Hepatocyte (in vitro differentiated cells): Measurements from ENCODE around the gene AKAP13. TPM values are rescaled to one million over a fixed set of nuclear protein-coding genes. Genes with fewer than 3 reads are reported as not detected.

Experiments
- DNase-seq: peaks from one replicate; pipeline ENCODE4 v3.0.0-alpha.2; 2016; ENCODE audit warnings: low spot score
- H2AFZ ChIP-seq: fragments of 200-600 bp; sonication (generic); 2 replicates; pipeline ENCODE4 v1.6.0; 2016; ENCODE audit warnings: antibody characterized with exemption, mild to moderate bottlenecking
- H3K27ac ChIP-seq: fragments of 200-600 bp; sonication (generic); 2 replicates; pipeline ENCODE4 v1.5.1; 2016; ENCODE audit warnings: mild to moderate bottlenecking
- H3K27me3 ChIP-seq: fragments of 200-600 bp; sonication (generic); 2 replicates; pipeline ENCODE4 v1.6.1; 2016
- H3K36me3 ChIP-seq: fragments of 200-600 bp; sonication (generic); replicated peaks from 2 replicates; pipeline ENCODE4 v1.5.1; 2016; ENCODE audit warnings: low read depth; ENCODE audit not compliant: insufficient read depth
- H3K4me1 ChIP-seq: fragments of 200-600 bp; sonication (generic); 2 replicates; pipeline ENCODE4 v1.5.1; 2016; ENCODE audit warnings: mild to moderate bottlenecking, moderate library complexity; ENCODE audit not compliant: insufficient read depth
- H3K4me2 ChIP-seq: fragments of 200-600 bp; sonication (generic); 2 replicates; pipeline ENCODE4 v1.6.0; 2016
- H3K4me3 ChIP-seq: fragments of 200-600 bp; sonication (generic); 2 replicates; pipeline ENCODE4 v1.5.1; 2016; ENCODE audit warnings: mild to moderate bottlenecking
- H3K79me2 ChIP-seq: fragments of 200-600 bp; sonication (generic); 2 replicates; pipeline ENCODE4 v1.6.0; 2017; ENCODE audit warnings: mild to moderate bottlenecking
- H3K9me2 ChIP-seq: fragments of 200-600 bp; sonication (generic); replicated peaks from 2 replicates; pipeline ENCODE4 v1.6.0; 2017; ENCODE audit warnings: mild to moderate bottlenecking; ENCODE audit not compliant: insufficient read depth
- H3K9me3 ChIP-seq: fragments of 200-600 bp; sonication (generic); 2 replicates; pipeline ENCODE4 v1.5.1; 2016; ENCODE audit warnings: low read depth, mild to moderate bottlenecking
- H4K20me1 ChIP-seq: fragments of 200-600 bp; sonication (generic); 2 replicates; pipeline ENCODE4 v1.6.0; 2016; ENCODE audit warnings: mild to moderate bottlenecking; ENCODE audit not compliant: insufficient read depth, poor library complexity, severe bottlenecking
- CTCF ChIP-seq: fragments of 200-600 bp; sonication (generic); IDR thresholded peaks from 2 replicates; pipeline ENCODE4 v1.5.1; 2016; ENCODE audit warnings: antibody characterized with exemption, mild to moderate bottlenecking; ENCODE audit not compliant: poor library complexity
- EZH2 ChIP-seq: fragments of 200-600 bp; sonication (generic); IDR thresholded peaks from 2 replicates; pipeline ENCODE4 v1.6.1; 2016; ENCODE audit warnings: antibody characterized with exemption, mild to moderate bottlenecking, borderline replicate concordance
- EZH2phosphoT487 ChIP-seq: fragments of 200-600 bp; sonication (generic); IDR thresholded peaks from one replicate; pipeline ENCODE4 v1.6.1; 2018; ENCODE audit warnings: antibody characterized with exemption, mild to moderate bottlenecking, low read depth, moderate library complexity; ENCODE audit not compliant: unreplicated experiment, severe bottlenecking
- WGBS: methylation state at CpG from one replicate; pipeline ENCODE4 v1.1.6; 2016; ENCODE audit warnings: low lambda C conversion rate; ENCODE audit errors: missing lambda C conversion rate; 5-methylcytosine and 5-hydroxymethylcytosine counted together
- polyA plus RNA-seq: library from polyadenylated mRNA; unstranded; fragments of >200 nt; fragmentation: Nextera tagmentation; extraction: Ambion mirVana; gene quantifications from 2 replicates; pipeline ENCODE4 v1.2.1, GENCODE V29; 2016
- total RNA-seq: library from RNA; depleted of rRNA; stranded (reverse); fragments of >200 nt; gene quantifications from 2 replicates; pipeline ENCODE4 v1.2.3, GENCODE V29; 2014

The AKAP13 gene
- total and polyA plus RNA-seq, 2 experiments from 2014 or later = 55.6 to 80.9 TPM

DNA sequence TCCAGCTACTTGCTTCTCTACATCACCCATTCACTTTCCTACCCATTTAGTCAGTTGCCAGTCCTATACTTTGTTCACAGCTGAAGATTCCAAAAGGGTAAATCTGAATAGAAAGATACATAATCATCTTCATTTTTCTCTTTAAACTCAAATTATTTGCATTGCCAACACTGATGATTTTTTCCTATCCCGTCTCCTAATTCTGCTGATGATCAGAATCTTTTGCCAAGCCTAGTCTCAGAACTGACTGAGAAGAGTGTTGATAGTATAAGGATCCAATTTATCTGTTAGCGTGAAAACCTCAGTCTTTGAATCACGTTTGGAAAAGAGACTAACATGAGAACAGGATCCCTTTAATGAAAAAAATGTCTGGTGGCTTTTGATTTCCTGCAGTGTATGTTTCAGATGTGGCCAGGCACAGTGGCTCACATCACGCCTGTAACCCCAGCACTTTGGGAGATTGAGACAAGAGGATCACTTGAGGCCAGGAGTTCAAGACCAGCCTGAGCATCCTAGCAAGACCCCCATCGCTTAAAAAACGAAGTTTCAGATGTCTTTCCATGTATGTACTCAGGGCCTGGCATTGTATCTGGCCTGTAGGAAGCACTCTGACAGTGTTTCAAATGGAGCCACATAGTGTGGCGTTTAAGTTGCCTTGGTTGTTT lies 244.9 kb downstream of the AKAP13 start:
- H3K27me3 ChIP-seq = no peaks in the 10 kb centered on the region
- WGBS = 73% methylated on average over 7 of the region's 7 CpGs
- no peak overlapping the region for H2AFZ ChIP-seq
- DNase-seq = no peak
- peaks cover 48% of the 10 kb centered on the region for H3K4me1 ChIP-seq
- peaks cover 68% of the 10 kb centered on the region for H3K79me2 ChIP-seq
- H4K20me1 ChIP-seq = peaks cover 6% of the 10 kb centered on the region
- no peaks in the 10 kb centered on the region for H3K36me3 ChIP-seq
- no peak overlapping the region for H3K4me3 ChIP-seq
- H3K9me3 ChIP-seq = no peaks in the 10 kb centered on the region
- no peaks in the 10 kb centered on the region for H3K9me2 ChIP-seq
- no peak for TF ChIP-seq EZH2phosphoT487
- no peak for TF ChIP-seq EZH2
- TF ChIP-seq CTCF = no peak
- H3K4me2 ChIP-seq = peak overlapping the region; percentile 54
- peak overlapping the region; percentile 79 for H3K27ac ChIP-seq

DNA sequence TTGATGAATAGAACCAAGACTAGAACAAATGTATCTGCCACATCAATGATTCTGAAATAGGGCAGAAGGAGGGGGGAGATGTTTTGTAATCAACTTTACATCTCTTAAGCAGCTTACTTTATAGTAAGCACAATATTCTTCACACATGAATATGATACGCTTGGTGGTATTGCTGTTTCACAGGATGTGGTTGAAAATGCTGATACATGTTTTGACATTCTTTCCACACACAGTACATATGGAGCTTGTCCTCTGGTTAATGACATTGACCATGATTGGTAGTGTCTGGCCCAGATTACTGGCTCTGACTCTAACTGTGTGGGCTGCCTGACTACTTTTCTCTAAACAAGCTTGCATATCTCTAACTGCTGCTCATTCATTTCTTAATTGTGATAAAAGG lies 245.5 kb downstream of the AKAP13 start:
- no peak for DNase-seq
- H3K9me3 ChIP-seq = no peaks in the 10 kb centered on the region
- peaks cover 43% of the 10 kb centered on the region for H3K4me1 ChIP-seq
- H3K27me3 ChIP-seq = no peaks in the 10 kb centered on the region
- no peak overlapping the region for H3K4me2 ChIP-seq
- no peak overlapping the region for H2AFZ ChIP-seq
- no peaks in the 10 kb centered on the region for H3K36me3 ChIP-seq
- H3K79me2 ChIP-seq = peaks cover 68% of the 10 kb centered on the region
- no peak for TF ChIP-seq CTCF
- no peak for TF ChIP-seq EZH2phosphoT487
- no peak for TF ChIP-seq EZH2
- no peak overlapping the region for H3K4me3 ChIP-seq
- peaks cover 6% of the 10 kb centered on the region for H4K20me1 ChIP-seq
- 77% methylated on average over 1 of the region's 1 CpG for WGBS
- H3K9me2 ChIP-seq = no peaks in the 10 kb centered on the region
- H3K27ac ChIP-seq = peak overlapping the region; percentile 79

GRCh38 chr15:85627213-85627935 lies 247.0 kb downstream of the AKAP13 start:
- no peak overlapping the region for H3K27ac ChIP-seq
- H4K20me1 ChIP-seq = peaks cover 6% of the 10 kb centered on the region
- no peak for DNase-seq
- peaks cover 34% of the 10 kb centered on the region for H3K4me1 ChIP-seq
- peak overlapping the region; percentile 4 for H3K4me2 ChIP-seq
- peaks cover 55% of the 10 kb centered on the region for H3K79me2 ChIP-seq
- TF ChIP-seq CTCF (no peak), EZH2 (no peak), EZH2phosphoT487 (no peak)
- no peaks in the 10 kb centered on the region for H3K36me3 ChIP-seq
- H3K9me2 ChIP-seq = no peaks in the 10 kb centered on the region
- WGBS = 83% methylated on average over 6 of the region's 6 CpGs
- no peaks in the 10 kb centered on the region for H3K9me3 ChIP-seq
- H3K27me3 ChIP-seq = no peaks in the 10 kb centered on the region
- no peak overlapping the region for H3K4me3 ChIP-seq
- no peak overlapping the region for H2AFZ ChIP-seq
